ENCODE data around the gene TBX6.

Gene TBX6

GRCh38 chr16:30040221-30040620, 51.5 kb downstream of the TBX6 start:
- no peak for DNase-seq (ENCODE audit: extremely low read depth in 1 of 2, low read depth in 1 of 2)
